ENCODE data around the gene KRTAP5-3. TPM values are rescaled to one million over a fixed set of nuclear protein-coding genes. Genes with fewer than 3 reads are reported as not detected.

The KRTAP5-3 gene
- total and polyA plus RNA-seq, 9 of the 15 experiments (the other 6 are each of a cell fraction or from before 2014, with no cell fraction given), result not detected

DNA sequence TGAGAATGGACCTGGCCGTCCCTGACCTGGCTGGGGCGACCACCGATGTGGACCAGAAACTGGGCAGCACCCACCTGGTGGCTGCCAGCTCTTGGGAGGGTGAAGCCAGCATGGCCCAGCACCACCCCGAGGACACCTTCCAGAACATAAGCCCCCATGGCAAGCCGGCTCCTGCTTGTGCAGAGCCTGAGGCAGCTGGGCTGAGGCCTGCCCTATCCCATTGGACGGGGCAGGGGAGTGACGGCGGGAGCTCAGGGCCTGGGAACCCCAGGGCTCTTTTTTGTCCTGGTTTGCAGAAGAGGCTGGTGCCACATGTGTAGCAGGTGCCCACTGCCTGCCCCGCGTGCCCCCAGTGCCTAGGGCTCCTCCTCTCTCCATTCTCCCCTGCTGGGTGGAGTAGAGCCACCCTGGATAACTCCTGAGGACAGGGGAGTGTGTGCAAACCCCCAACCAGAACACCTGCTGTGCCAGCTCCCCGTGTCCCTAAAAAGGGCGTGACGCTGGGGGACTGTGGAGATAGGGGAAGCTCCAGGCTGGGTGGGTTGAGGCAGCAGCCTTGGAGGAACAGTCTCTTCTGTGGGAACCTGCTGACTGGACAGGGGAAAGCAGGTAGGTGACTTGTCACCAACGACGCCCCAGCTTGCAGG is 48.1 kb downstream of the KRTAP5-3 start (continued):
- TF ChIP-seq, protein P1, sequence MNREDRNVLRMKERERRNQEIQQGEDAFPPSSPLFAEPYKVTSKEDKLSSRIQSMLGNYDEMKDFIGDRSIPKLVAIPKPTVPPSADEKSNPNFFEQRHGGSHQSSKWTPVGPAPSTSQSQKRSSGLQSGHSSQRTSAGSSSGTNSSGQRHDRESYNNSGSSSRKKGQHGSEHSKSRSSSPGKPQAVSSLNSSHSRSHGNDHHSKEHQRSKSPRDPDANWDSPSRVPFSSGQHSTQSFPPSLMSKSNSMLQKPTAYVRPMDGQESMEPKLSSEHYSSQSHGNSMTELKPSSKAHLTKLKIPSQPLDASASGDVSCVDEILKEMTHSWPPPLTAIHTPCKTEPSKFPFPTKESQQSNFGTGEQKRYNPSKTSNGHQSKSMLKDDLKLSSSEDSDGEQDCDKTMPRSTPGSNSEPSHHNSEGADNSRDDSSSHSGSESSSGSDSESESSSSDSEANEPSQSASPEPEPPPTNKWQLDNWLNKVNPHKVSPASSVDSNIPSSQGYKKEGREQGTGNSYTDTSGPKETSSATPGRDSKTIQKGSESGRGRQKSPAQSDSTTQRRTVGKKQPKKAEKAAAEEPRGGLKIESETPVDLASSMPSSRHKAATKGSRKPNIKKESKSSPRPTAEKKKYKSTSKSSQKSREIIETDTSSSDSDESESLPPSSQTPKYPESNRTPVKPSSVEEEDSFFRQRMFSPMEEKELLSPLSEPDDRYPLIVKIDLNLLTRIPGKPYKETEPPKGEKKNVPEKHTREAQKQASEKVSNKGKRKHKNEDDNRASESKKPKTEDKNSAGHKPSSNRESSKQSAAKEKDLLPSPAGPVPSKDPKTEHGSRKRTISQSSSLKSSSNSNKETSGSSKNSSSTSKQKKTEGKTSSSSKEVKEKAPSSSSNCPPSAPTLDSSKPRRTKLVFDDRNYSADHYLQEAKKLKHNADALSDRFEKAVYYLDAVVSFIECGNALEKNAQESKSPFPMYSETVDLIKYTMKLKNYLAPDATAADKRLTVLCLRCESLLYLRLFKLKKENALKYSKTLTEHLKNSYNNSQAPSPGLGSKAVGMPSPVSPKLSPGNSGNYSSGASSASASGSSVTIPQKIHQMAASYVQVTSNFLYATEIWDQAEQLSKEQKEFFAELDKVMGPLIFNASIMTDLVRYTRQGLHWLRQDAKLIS (CRISPR knock-in tag; IDR thresholded peaks at IDR 0.05), result no peak
- TF ChIP-seq, protein P2, sequence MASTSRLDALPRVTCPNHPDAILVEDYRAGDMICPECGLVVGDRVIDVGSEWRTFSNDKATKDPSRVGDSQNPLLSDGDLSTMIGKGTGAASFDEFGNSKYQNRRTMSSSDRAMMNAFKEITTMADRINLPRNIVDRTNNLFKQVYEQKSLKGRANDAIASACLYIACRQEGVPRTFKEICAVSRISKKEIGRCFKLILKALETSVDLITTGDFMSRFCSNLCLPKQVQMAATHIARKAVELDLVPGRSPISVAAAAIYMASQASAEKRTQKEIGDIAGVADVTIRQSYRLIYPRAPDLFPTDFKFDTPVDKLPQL (IDR thresholded peaks at IDR 0.05; ENCODE audit: extremely low read depth, insufficient read length), result no peak
- TF ChIP-seq SMAD2 (IDR thresholded peaks at IDR 0.05; ENCODE audit: low read depth, low read length) (no peak), TEAD1 (CRISPR knock-in tag; IDR thresholded peaks at IDR 0.05) (no peak)

Data from K562 (cell line).